NCI-H446 (cell line): ENCODE data around the gene ZNF217.
"Not testable (repeated sequence)": the region's sequence is repeated elsewhere in the genome, so short reads cannot be mapped to it uniquely, and the experiment has no call there.

Experiments used
- DNase-seq, 2 experiments: peaks; one replicate each; lab custom pipeline; 2025; lab: John Stamatoyannopoulos, UW

The ZNF217 gene

GRCh38 chr20:53597521-53598120 is 4.0 kb upstream of the ZNF217 start:
- DNase-seq = no peak

GRCh38 chr20:53597030-53597482 is 3.4 kb upstream of the ZNF217 start:
- DNase-seq = no peak

GRCh38 chr20:53596189-53597001 is 2.8 kb upstream of the ZNF217 start:
- not testable (repeated sequence) for DNase-seq

GRCh38 chr20:53595742-53596141 is 2.1 kb upstream of the ZNF217 start:
- not testable (repeated sequence) for DNase-seq

- no peak for DNase-seq
Measured at GRCh38 chr20:53595018-53595378, 1.4 kb upstream of the ZNF217 start.

- DNase-seq = peak; percentile 69 to 95
Measured at GRCh38 chr20:53594068-53595017, 704 bp upstream of the ZNF217 start.

- no peak for DNase-seq
Measured at GRCh38 chr20:53592992-53593465, 610 bp downstream of the ZNF217 start.

GRCh38 chr20:53592454-53592991 is 1.1 kb downstream of the ZNF217 start:
- peak in 1 of 2 experiments; percentile 41 for DNase-seq

- not testable (repeated sequence) for DNase-seq
Measured at GRCh38 chr20:53591941-53592441, 1.6 kb downstream of the ZNF217 start.

- DNase-seq = not testable (repeated sequence)
Measured at GRCh38 chr20:53591206-53591741, 2.4 kb downstream of the ZNF217 start.

GRCh38 chr20:53590608-53591007 is 3.0 kb downstream of the ZNF217 start:
- not testable (repeated sequence) for DNase-seq

- DNase-seq = not testable (repeated sequence)
Measured at GRCh38 chr20:53590122-53590521, 3.5 kb downstream of the ZNF217 start.

GRCh38 chr20:53589321-53590065 is 4.1 kb downstream of the ZNF217 start:
- not testable (repeated sequence) for DNase-seq

GRCh38 chr20:53587157-53587703 is 6.4 kb downstream of the ZNF217 start:
- not testable (repeated sequence) for DNase-seq

- DNase-seq = no peak
Measured at GRCh38 chr20:53586640-53587039, 7.0 kb downstream of the ZNF217 start.

- not testable (repeated sequence) for DNase-seq
Measured at GRCh38 chr20:53585910-53586309, 7.7 kb downstream of the ZNF217 start.

GRCh38 chr20:53585004-53585569 is 8.6 kb downstream of the ZNF217 start:
- not testable (repeated sequence) for DNase-seq

GRCh38 chr20:53584550-53584913 is 9.1 kb downstream of the ZNF217 start:
- DNase-seq = not testable (repeated sequence)

GRCh38 chr20:53583660-53584549 is 9.7 kb downstream of the ZNF217 start:
- DNase-seq = not testable (repeated sequence)
